Vagina (tissue), 2 donors: Measurements from ENCODE around the gene MAPK7. TPM values are rescaled to one million over a fixed set of nuclear protein-coding genes. Genes with fewer than 3 reads are reported as not detected.
"Not testable (repeated sequence)": the region's sequence is repeated elsewhere in the genome, so short reads cannot be mapped to it uniquely, and the experiment has no call there.

ENCODE experiments used
- DNase-seq, 2 donors: peaks; one replicate each; pipeline ENCODE4 v3.0.0-alpha.2; 2017; ENCODE audit errors: extremely low spot score in 2 of 2
- H3K27ac ChIP-seq: fragments of 200-600 bp; sonication (generic); one replicate; pipeline ENCODE4 v1.5.1; 2019
- H3K27me3 ChIP-seq: fragments of 200-600 bp; sonication (generic); one replicate; pipeline ENCODE4 v1.5.1; 2019
- H3K36me3 ChIP-seq, 2 donors: fragments of 200-600 bp; sonication (generic); one replicate each; pipeline ENCODE4 v1.5.1; 2017 to 2019
- H3K4me1 ChIP-seq: fragments of 200-600 bp; sonication (generic); one replicate; pipeline ENCODE4 v1.5.1; 2019
- H3K4me3 ChIP-seq, 2 donors: fragments of 200-600 bp; sonication (generic); 1 replicate in 1 of 2; 2 replicates in 1 of 2; pipeline ENCODE4 v1.5.1; 2016 to 2019
- H3K9me3 ChIP-seq: fragments of 200-600 bp; sonication (generic); one replicate; pipeline ENCODE4 v1.5.1; 2019
- POLR2A ChIP-seq, 2 donors: fragments of 450-650 bp; IDR thresholded peaks; one replicate each; pipeline ENCODE4 v1.6.1; 2017; ENCODE audit warnings: antibody characterized with exemption in 2 of 2, mild to moderate bottlenecking in 2 of 2, moderate library complexity in 2 of 2
- POLR2AphosphoS5 ChIP-seq, 2 donors: sonication (generic); formaldehyde crosslinking; IDR thresholded peaks; one replicate each; pipeline ENCODE4 v1.9.0; 2017; ENCODE audit warnings: antibody characterized with exemption in 2 of 2, mild to moderate bottlenecking in 2 of 2, low read depth in 1 of 2; ENCODE audit not compliant: insufficient read depth in 1 of 2
- intact Hi-C: fragments of 100-400 bp; cut with DNase I; formaldehyde crosslinking; loops from one replicate; pipeline ENCODE4 v1.15.1; 2023
- total RNA-seq: library from RNA; depleted of rRNA; stranded (reverse); fragments of >200 nt; gene quantifications from one replicate; pipeline ENCODE4 v1.2.3, GENCODE V29; 2016
- TF ChIP-seq, protein P1 (sequence below), 3 experiments: fragments of 450-650 bp in 2 of 3; fragments of 200-600 bp in 1 of 3; sonication (generic) in 1 of 3; IDR thresholded peaks; one replicate each; pipeline ENCODE4 v1.5.1; 2017 to 2019; ENCODE audit warnings: antibody characterized with exemption in 3 of 3, mild to moderate bottlenecking in 2 of 3, moderate library complexity in 2 of 3

The MAPK7 gene
- total RNA-seq, 1 donor from 2014 or later: 77.3 TPM

DNA sequence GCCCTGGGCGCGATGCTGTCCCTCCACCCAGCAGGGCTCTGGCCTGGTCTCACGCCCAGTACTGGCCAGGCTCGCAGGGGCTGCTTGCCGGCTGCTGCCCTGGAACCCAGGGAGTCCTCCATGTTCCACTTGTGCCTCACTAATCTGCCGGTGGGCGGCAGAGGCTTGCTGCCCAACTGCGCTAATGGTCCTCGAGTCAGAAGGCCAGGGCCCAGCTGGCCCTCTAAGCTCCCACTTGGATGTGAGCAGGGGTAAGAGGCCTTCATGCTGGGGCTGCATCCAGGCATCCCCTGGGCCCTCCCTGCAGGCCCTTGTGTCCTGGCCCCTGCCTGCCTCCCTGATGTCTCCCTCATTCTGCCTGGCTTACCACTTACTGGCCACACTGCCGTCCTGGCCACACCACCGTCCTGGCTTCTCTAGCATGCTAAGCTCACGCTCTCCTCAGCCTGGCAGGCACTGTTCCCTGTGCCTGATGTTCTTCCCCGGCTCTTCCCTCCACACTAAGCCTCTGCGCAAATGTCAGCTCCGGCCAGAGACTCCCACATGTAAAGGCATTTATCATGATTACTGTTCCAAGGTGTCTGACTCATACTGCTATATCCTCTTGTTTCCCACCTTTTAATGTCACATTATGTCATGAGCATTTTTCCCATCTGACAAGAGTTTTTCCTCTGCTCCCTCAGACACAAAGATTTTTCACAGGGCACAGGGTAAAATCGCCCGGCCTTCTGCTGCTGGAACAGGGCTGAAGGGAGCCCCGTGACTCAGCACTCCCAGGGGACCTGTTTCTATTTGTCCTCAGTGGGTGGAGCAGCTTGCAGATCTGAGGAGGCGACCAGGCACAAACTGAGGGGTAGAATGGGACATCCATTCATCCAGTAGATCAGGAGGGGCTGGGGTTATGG lies 31.7 kb upstream of the MAPK7 start:
- Histone ChIP-seq H3K36me3 (no peaks in the 10 kb centered on the region), H3K27me3 (no peaks in the 10 kb centered on the region), H3K4me1 (peaks cover 72% of the 10 kb centered on the region), H3K4me3 (peak overlapping the region in 1 of 2 donors; percentile 6), H3K9me3 (no peaks in the 10 kb centered on the region), H3K27ac (peak overlapping the region; percentile 91)
- intact Hi-C loops: no loop called here
- DNase-seq: no peak
- TF ChIP-seq, protein P1, sequence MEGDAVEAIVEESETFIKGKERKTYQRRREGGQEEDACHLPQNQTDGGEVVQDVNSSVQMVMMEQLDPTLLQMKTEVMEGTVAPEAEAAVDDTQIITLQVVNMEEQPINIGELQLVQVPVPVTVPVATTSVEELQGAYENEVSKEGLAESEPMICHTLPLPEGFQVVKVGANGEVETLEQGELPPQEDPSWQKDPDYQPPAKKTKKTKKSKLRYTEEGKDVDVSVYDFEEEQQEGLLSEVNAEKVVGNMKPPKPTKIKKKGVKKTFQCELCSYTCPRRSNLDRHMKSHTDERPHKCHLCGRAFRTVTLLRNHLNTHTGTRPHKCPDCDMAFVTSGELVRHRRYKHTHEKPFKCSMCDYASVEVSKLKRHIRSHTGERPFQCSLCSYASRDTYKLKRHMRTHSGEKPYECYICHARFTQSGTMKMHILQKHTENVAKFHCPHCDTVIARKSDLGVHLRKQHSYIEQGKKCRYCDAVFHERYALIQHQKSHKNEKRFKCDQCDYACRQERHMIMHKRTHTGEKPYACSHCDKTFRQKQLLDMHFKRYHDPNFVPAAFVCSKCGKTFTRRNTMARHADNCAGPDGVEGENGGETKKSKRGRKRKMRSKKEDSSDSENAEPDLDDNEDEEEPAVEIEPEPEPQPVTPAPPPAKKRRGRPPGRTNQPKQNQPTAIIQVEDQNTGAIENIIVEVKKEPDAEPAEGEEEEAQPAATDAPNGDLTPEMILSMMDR (IDR thresholded peaks at IDR 0.05): no peak
- TF ChIP-seq POLR2AphosphoS5 (IDR thresholded peaks at IDR 0.05; ENCODE audit: insufficient read depth in 1 of 2, low read depth in 1 of 2) (peak; percentile 83 to 86), POLR2A (IDR thresholded peaks at IDR 0.05) (no peak)

GRCh38 chr17:19347323-19348080 lies 30.8 kb upstream of the MAPK7 start:
- TF ChIP-seq, protein P1 (IDR thresholded peaks at IDR 0.05): no peak
- TF ChIP-seq POLR2AphosphoS5 (IDR thresholded peaks at IDR 0.05; ENCODE audit: insufficient read depth in 1 of 2, low read depth in 1 of 2) (no peak), POLR2A (IDR thresholded peaks at IDR 0.05) (no peak)
- Histone ChIP-seq H3K27me3 (no peaks in the 10 kb centered on the region), H3K4me3 (no peak overlapping the region), H3K4me1 (peaks cover 63% of the 10 kb centered on the region), H3K9me3 (no peaks in the 10 kb centered on the region), H3K36me3 (no peaks in the 10 kb centered on the region), H3K27ac (peak overlapping the region; percentile 91)
- intact Hi-C loops: no loop called here
- no peak for DNase-seq

DNA sequence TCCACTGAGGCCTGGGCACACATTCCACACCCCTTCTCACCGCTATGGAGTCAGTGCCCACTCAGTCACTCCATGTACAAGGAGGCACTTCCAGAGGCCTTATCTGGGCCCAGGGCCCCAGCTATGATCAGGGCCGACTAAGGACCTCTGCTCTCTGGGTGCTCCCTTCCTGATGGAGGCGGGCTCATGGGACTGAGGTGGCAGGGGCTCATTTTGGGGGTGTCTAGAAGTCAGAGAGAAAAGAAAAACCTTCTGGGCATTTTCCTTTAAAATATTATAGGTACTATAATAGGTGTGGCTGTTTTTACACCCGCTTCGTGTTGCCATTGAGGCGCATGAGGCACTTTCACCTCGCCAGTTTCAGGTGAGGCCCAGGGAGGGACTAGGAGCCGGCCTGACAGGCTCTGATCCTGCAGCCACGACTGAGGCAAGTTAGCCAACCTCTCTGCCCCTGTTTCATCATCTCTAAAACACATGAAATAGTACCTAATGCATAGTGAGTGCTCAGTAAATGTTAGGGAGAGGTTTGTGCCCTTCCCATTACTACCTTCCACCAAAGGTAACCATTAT lies 30.1 kb upstream of the MAPK7 start:
- no peak for DNase-seq
- H3K27me3 ChIP-seq: no peaks in the 10 kb centered on the region
- TF ChIP-seq POLR2AphosphoS5 (IDR thresholded peaks at IDR 0.05; ENCODE audit: insufficient read depth in 1 of 2, low read depth in 1 of 2) (peak in 1 of 2 donors; percentile 35), POLR2A (IDR thresholded peaks at IDR 0.05) (no peak)
- H3K4me1 ChIP-seq: peaks cover 56% of the 10 kb centered on the region
- H3K36me3 ChIP-seq: no peaks in the 10 kb centered on the region
- H3K27ac ChIP-seq: peak overlapping the region; percentile 91
- intact Hi-C loops: no loop called here
- H3K9me3 ChIP-seq: no peaks in the 10 kb centered on the region
- no peak overlapping the region for H3K4me3 ChIP-seq

DNA sequence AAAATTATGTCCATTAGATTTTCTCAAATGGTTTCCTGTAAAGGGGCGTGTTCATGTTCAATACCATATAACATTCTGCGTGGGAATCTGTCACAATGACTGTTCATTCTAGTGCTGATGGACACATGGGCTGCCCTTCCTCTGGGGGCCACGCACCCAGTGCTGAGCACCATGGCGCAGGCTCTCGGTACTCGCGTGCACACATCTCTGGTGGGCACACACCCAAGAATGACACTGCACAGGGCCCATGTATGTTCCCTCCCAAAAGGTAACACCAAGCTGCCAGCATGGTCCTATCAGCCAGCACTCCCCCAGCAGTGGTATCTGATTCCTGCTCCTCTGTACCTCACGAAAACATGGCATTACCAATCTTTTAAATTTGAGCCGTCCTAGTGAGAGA lies 29.5 kb upstream of the MAPK7 start:
- TF ChIP-seq, protein P1 (IDR thresholded peaks at IDR 0.05): no peak
- no peak for TF ChIP-seq POLR2A (IDR thresholded peaks at IDR 0.05)
- TF ChIP-seq POLR2AphosphoS5 (IDR thresholded peaks at IDR 0.05; ENCODE audit: insufficient read depth in 1 of 2, low read depth in 1 of 2): no peak
- H3K4me1 ChIP-seq: peaks cover 53% of the 10 kb centered on the region
- H3K36me3 ChIP-seq: no peaks in the 10 kb centered on the region
- no peak for DNase-seq
- no peaks in the 10 kb centered on the region for H3K27me3 ChIP-seq
- H3K27ac ChIP-seq: peak overlapping the region; percentile 91
- no peak overlapping the region for H3K4me3 ChIP-seq
- intact Hi-C loops: no loop called here
- no peaks in the 10 kb centered on the region for H3K9me3 ChIP-seq

GRCh38 chr17:19353401-19353800 lies 24.9 kb upstream of the MAPK7 start:
- intact Hi-C loops, DNase-seq: not testable (repeated sequence)

More at GRCh38 chr17:19353401-19353800, 24.9 kb upstream of the MAPK7 start:
- not testable (repeated sequence) for H3K4me1 ChIP-seq, H3K27me3 ChIP-seq, H3K4me3 ChIP-seq, H3K27ac ChIP-seq, H3K9me3 ChIP-seq, H3K36me3 ChIP-seq
